HepG2 (cell line): ENCODE results near the gene RNF25. TPM values are rescaled to one million over a fixed set of nuclear protein-coding genes. Genes with fewer than 3 reads are reported as not detected.

Source experiments
- CBX2 ChIP-seq, 2 experiments: fragments of 200-600 bp in 1 of 2; sonication (generic); formaldehyde crosslinking in 1 of 2; IDR thresholded peaks; 2 replicates each; pipeline versions ENCODE4 v1.7.0 to v1.8.1; 2018 to 2022; ENCODE audit warnings: low read depth in 2 of 2, low read length in 1 of 2, mild to moderate bottlenecking in 1 of 2, missing genetic modification reagents in 1 of 2
- CREB1 ChIP-seq, 2 experiments: fragments of 450-650 bp in 1 of 2; IDR thresholded peaks; 2 replicates each; pipeline ENCODE4 v1.6.1; 2016 to 2017; ENCODE audit warnings: control low read depth in 1 of 2, mild to moderate bottlenecking in 1 of 2, missing compliant biosample characterization in 1 of 2, missing genetic modification characterization in 1 of 2
- EP300 ChIP-seq, 3 experiments: sonication (generic) in 1 of 3; formaldehyde crosslinking in 1 of 3; IDR thresholded peaks; 2 replicates each; pipeline versions ENCODE4 v1.5.1 to v1.6.1; 2011 to 2020; ENCODE audit warnings: low read depth in 2 of 3, low read length in 2 of 3, borderline replicate concordance in 1 of 3, improper control_type of control experiment in 1 of 3, mild to moderate bottlenecking in 1 of 3, missing genetic modification reagents in 1 of 3, moderate library complexity in 1 of 3
- GFI1 ChIP-seq: sonication (generic); formaldehyde crosslinking; IDR thresholded peaks from 2 replicates; pipeline ENCODE4 v1.5.0; 2020; ENCODE audit warnings: missing genetic modification reagents, mild to moderate bottlenecking, borderline replicate concordance
- ISL2 ChIP-seq: sonication (generic); formaldehyde crosslinking; IDR thresholded peaks from 2 replicates; pipeline ENCODE4 v1.5.0; 2020; ENCODE audit warnings: missing genetic modification reagents
- NFE2L2 ChIP-seq: fragments of 150-350 bp; IDR thresholded peaks from 2 replicates; pipeline ENCODE4 v1.6.1; 2014; ENCODE audit warnings: low read length
- NFIB ChIP-seq: sonication (generic); formaldehyde crosslinking; IDR thresholded peaks from 2 replicates; pipeline ENCODE4 v1.9.0; 2021; ENCODE audit warnings: missing genetic modification reagents, mild to moderate bottlenecking, borderline replicate concordance
- RFX5 ChIP-seq: IDR thresholded peaks from 2 replicates; pipeline ENCODE4 v1.6.1; 2011; ENCODE audit warnings: low read depth, low read length, improper control_type of control experiment
- SP2 ChIP-seq: sonication (generic); formaldehyde crosslinking; IDR thresholded peaks from 2 replicates; pipeline ENCODE4 v1.5.1; 2020; ENCODE audit warnings: mild to moderate bottlenecking, missing genetic modification reagents
- ZFP62 ChIP-seq: sonication (generic); formaldehyde crosslinking; IDR thresholded peaks from 2 replicates; pipeline ENCODE4 v1.4.0; 2020; ENCODE audit warnings: missing genetic modification reagents
- ZNF296 ChIP-seq: sonication (generic); formaldehyde crosslinking; conservative IDR thresholded peaks from 2 replicates; pipeline ENCODE4 v1.5.0; 2020; ENCODE audit warnings: mild to moderate bottlenecking, missing genetic modification reagents
- ZNF441 ChIP-seq: sonication (generic); formaldehyde crosslinking; IDR thresholded peaks from 2 replicates; pipeline ENCODE4 v1.7.0; 2021; ENCODE audit warnings: missing genetic modification reagents, borderline replicate concordance
- ZNF550 ChIP-seq: sonication (generic); formaldehyde crosslinking; IDR thresholded peaks from 2 replicates; pipeline ENCODE4 v1.4.0; 2020; ENCODE audit warnings: mild to moderate bottlenecking, missing genetic modification reagents, borderline replicate concordance
- ZSCAN31 ChIP-seq: sonication (generic); formaldehyde crosslinking; IDR thresholded peaks from 2 replicates; pipeline ENCODE4 v1.5.0; 2020; ENCODE audit warnings: low read depth, mild to moderate bottlenecking, missing genetic modification reagents
- polyA plus RNA-seq, 8 experiments: library from polyadenylated mRNA; depleted of rRNA in 3 of 8; stranded (reverse) in 7 of 8; unstranded in 1 of 8; fragments of >200 nt; fragmentation: Illumina TruSeq in 4 of 8; extraction: Trizol in 4 of 8; gene quantifications; 2 replicates each; pipeline versions ENCODE4 v1.2.1 to v1.2.3, GENCODE V29; 2011 to 2016; ENCODE audit warnings: low read depth in 4 of 8, missing spikeins in 1 of 8, mixed read lengths in 1 of 8; ENCODE audit not compliant: insufficient read depth in 1 of 8
- total RNA-seq, 5 experiments: library from RNA; depleted of rRNA; stranded (reverse); fragments of >200 nt; fragmentation: Illumina TruSeq; extraction: Trizol; gene quantifications; 2 replicates each; pipeline ENCODE4 v1.2.3, GENCODE V29; 2016; ENCODE audit warnings: low read depth in 1 of 5
- TF ChIP-seq, protein P1 (sequence below): sonication (generic); formaldehyde crosslinking; IDR thresholded peaks from 2 replicates; pipeline ENCODE4 v1.4.0; 2020; ENCODE audit warnings: missing genetic modification reagents
- TF ChIP-seq, protein P2 (sequence below): sonication (generic); formaldehyde crosslinking; IDR thresholded peaks from 2 replicates; pipeline ENCODE4 v1.8.0; 2022; ENCODE audit warnings: low read depth, missing genetic modification reagents
- TF ChIP-seq, protein P3 (sequence below): IDR thresholded peaks from 2 replicates; pipeline ENCODE4 v1.6.1; 2016
- TF ChIP-seq, protein P4 (sequence below): sonication (generic); formaldehyde crosslinking; IDR thresholded peaks from 2 replicates; pipeline ENCODE4 v1.4.0; 2020; ENCODE audit warnings: missing genetic modification reagents, low read depth, mild to moderate bottlenecking, borderline replicate concordance
- TF ChIP-seq, protein P5 (sequence below): sonication (generic); formaldehyde crosslinking; IDR thresholded peaks from 2 replicates; pipeline ENCODE4 v1.5.1; 2020; ENCODE audit warnings: missing genetic modification reagents, mild to moderate bottlenecking, borderline replicate concordance
- TF ChIP-seq, protein P6 (sequence below): sonication (generic); formaldehyde crosslinking; IDR thresholded peaks from 2 replicates; pipeline ENCODE4 v1.5.0; 2020; ENCODE audit warnings: missing genetic modification reagents

The RNF25 gene
- total and polyA plus RNA-seq, 2 of the 13 experiments (the other 11 are each of a cell fraction or from before 2014, with no cell fraction given): 37.0 to 87.6 TPM

DNA sequence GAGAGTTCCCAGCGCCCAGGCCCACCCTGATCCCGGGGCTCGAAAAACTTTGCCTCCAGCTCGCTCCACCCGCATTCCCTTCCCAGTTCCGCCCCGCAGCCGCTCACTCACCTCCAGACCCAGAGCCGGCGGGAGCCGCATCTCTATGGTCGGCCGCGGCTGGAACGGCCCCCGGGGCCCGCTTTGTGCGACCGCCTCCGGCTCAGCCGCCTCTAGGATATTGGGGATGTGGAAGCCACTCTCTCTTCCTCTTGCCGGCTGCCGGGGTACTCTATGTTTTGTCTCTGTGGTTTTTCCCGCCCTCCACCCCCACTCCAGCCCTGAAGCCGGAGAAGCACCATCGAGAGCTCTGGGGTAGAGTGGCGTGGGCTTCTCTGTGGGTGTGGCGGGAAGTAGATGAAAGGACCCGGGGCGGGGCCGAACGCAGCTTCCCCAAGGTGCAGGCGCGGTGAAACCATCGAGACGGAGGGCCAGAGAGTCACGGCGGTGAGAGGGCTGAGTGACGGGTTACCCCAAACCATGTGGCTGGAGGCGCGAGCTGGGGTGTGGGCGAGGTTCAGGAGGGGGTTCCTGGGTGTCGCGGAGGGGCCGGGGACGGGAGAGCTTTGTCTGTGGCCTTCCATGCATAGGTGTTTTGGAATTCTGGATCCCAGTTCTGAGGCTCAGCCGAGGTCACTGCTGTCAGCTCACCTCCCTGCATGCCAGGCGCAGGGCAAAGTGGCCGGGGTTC lies 12.4 kb downstream of the RNF25 start, which contains the start of the genes BCS1L and ZNF142 (continued):
- TF ChIP-seq, protein P1, sequence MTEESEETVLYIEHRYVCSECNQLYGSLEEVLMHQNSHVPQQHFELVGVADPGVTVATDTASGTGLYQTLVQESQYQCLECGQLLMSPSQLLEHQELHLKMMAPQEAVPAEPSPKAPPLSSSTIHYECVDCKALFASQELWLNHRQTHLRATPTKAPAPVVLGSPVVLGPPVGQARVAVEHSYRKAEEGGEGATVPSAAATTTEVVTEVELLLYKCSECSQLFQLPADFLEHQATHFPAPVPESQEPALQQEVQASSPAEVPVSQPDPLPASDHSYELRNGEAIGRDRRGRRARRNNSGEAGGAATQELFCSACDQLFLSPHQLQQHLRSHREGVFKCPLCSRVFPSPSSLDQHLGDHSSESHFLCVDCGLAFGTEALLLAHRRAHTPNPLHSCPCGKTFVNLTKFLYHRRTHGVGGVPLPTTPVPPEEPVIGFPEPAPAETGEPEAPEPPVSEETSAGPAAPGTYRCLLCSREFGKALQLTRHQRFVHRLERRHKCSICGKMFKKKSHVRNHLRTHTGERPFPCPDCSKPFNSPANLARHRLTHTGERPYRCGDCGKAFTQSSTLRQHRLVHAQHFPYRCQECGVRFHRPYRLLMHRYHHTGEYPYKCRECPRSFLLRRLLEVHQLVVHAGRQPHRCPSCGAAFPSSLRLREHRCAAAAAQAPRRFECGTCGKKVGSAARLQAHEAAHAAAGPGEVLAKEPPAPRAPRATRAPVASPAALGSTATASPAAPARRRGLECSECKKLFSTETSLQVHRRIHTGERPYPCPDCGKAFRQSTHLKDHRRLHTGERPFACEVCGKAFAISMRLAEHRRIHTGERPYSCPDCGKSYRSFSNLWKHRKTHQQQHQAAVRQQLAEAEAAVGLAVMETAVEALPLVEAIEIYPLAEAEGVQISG (CRISPR knock-in tag): peak; percentile 99
- no peak for TF ChIP-seq ZNF296 (CRISPR knock-in tag)
- TF ChIP-seq ZFP62 (CRISPR knock-in tag): no peak
- TF ChIP-seq, protein P2, sequence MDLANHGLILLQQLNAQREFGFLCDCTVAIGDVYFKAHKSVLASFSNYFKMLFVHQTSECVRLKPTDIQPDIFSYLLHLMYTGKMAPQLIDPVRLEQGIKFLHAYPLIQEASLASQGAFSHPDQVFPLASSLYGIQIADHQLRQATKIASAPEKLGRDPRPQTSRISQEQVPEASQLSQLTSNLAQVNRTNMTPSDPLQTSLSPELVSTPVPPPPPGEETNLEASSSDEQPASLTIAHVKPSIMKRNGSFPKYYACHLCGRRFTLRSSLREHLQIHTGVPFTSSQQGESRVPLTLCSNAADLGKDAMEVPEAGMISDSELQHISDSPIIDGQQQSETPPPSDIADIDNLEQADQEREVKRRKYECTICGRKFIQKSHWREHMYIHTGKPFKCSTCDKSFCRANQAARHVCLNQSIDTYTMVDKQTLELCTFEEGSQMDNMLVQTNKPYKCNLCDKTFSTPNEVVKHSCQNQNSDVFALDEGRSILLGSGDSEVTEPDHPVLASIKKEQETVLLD (CRISPR knock-in tag): no peak
- TF ChIP-seq NFIB (CRISPR knock-in tag): no peak
- no peak for TF ChIP-seq CREB1 (IDR thresholded peaks at IDR 0.05)
- peak; percentile 93 for TF ChIP-seq CREB1 (CRISPR knock-in tag; IDR thresholded peaks at IDR 0.05)
- no peak; the same call in 1 of the 2 replicates for TF ChIP-seq ZSCAN31 (CRISPR knock-in tag)
- TF ChIP-seq CBX2 (IDR thresholded peaks at IDR 0.05; ENCODE audit: low read depth, low read length): no peak
- TF ChIP-seq CBX2 (CRISPR knock-in tag; IDR thresholded peaks at IDR 0.05; ENCODE audit: low read depth): no peak
- TF ChIP-seq, protein P3, sequence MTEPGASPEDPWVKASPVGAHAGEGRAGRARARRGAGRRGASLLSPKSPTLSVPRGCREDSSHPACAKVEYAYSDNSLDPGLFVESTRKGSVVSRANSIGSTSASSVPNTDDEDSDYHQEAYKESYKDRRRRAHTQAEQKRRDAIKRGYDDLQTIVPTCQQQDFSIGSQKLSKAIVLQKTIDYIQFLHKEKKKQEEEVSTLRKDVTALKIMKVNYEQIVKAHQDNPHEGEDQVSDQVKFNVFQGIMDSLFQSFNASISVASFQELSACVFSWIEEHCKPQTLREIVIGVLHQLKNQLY (CRISPR knock-in tag): no peak
- TF ChIP-seq ZNF441 (CRISPR knock-in tag): no peak
- TF ChIP-seq NFE2L2: no peak
- no peak for TF ChIP-seq RFX5
- TF ChIP-seq ZNF550 (CRISPR knock-in tag): no peak
- TF ChIP-seq, protein P4, sequence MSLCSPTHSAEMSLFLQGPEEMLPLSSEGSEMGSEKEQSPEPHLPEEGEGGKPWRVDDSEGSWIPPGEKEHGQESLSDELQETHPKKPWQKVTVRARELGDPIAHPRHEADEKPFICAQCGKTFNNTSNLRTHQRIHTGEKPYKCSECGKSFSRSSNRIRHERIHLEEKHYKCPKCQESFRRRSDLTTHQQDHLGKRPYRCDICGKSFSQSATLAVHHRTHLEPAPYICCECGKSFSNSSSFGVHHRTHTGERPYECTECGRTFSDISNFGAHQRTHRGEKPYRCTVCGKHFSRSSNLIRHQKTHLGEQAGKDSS (CRISPR knock-in tag): peak; percentile 89; the same call in 1 of the 2 replicates
- peak; percentile 61; the same call in 1 of the 2 replicates for TF ChIP-seq ISL2
- 0 out of 2 replicates have a peak, but pooled peaks have one; percentile 1 for TF ChIP-seq SP2 (CRISPR knock-in tag)
- TF ChIP-seq, protein P5, sequence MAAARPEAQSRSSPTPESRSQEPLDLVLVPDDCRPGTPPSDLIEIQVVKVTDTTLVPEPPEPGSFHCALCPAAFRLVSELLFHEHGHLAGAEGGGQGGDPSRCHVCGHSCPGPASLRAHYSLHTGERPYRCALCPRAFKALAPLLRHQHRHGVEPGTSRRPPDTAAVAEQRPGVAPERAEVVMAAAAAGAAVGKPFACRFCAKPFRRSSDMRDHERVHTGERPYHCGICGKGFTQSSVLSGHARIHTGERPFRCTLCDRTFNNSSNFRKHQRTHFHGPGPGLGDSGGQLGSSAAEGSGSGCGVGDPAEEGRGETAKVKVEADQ (CRISPR knock-in tag): peak; percentile 49; the same call in 1 of the 2 replicates
- peak; percentile 36; the same call in 1 of the 2 replicates for TF ChIP-seq GFI1
- TF ChIP-seq, protein P6, sequence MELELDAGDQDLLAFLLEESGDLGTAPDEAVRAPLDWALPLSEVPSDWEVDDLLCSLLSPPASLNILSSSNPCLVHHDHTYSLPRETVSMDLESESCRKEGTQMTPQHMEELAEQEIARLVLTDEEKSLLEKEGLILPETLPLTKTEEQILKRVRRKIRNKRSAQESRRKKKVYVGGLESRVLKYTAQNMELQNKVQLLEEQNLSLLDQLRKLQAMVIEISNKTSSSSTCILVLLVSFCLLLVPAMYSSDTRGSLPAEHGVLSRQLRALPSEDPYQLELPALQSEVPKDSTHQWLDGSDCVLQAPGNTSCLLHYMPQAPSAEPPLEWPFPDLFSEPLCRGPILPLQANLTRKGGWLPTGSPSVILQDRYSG (CRISPR knock-in tag): no peak
- peak in 1 of 2 experiments; percentile 25; a peak in 1 of 4 replicates for TF ChIP-seq EP300 (IDR thresholded peaks at IDR 0.05; ENCODE audit: low read depth in 2 of 2, low read length in 2 of 2)
- TF ChIP-seq EP300 (CRISPR knock-in tag; IDR thresholded peaks at IDR 0.05; ENCODE audit: borderline replicate concordance): no peak
